ENCODE measurements around the gene SYNE3.

Gene SYNE3

GRCh38 chr14:95516554-95517181, at the start of gene SYNE3:
SYNE3 (minus strand) TSS chr14:95516650; CDS start chr14:95475821, 40,829 bp downstream.
- in situ Hi-C loops (cut with HindIII; ENCODE audit: low sequenced_read_pairs): no loop called here

GRCh38 chr14:95564060-95564459, 47.6 kb upstream of the SYNE3 start:
- in situ Hi-C loops (cut with HindIII; ENCODE audit: low sequenced_read_pairs): loop anchor here (10.0 kb wide), 1 partner anchor 71 kb away; no protein-coding TSS in a partner anchor

- in situ Hi-C loops (cut with HindIII; ENCODE audit: low sequenced_read_pairs): loop anchor here (10.0 kb wide), 1 partner anchor 72 kb away; no protein-coding TSS in a partner anchor
These were observed 46.6 kb upstream of the SYNE3 start for GRCh38 chr14:95562892-95563685.

GRCh38 chr14:95561001-95561412, 44.6 kb upstream of the SYNE3 start:
- in situ Hi-C loops (cut with HindIII; ENCODE audit: low sequenced_read_pairs): loop anchor here (10.0 kb wide), 1 partner anchor 74 kb away; no protein-coding TSS in a partner anchor

- in situ Hi-C loops (cut with HindIII; ENCODE audit: low sequenced_read_pairs): no loop called here
These were observed 42.8 kb upstream of the SYNE3 start for GRCh38 chr14:95559203-95559602.

- in situ Hi-C loops (cut with HindIII; ENCODE audit: low sequenced_read_pairs): no loop called here
These were observed 41.4 kb upstream of the SYNE3 start for GRCh38 chr14:95557832-95558231.

- in situ Hi-C loops (cut with HindIII; ENCODE audit: low sequenced_read_pairs): no loop called here
These were observed 40.8 kb upstream of the SYNE3 start for GRCh38 chr14:95557291-95557690.

GRCh38 chr14:95555053-95555452, 38.6 kb upstream of the SYNE3 start:
- in situ Hi-C loops (cut with HindIII; ENCODE audit: low sequenced_read_pairs): no loop called here

GRCh38 chr14:95553141-95553540, 36.7 kb upstream of the SYNE3 start:
- in situ Hi-C loops (cut with HindIII; ENCODE audit: low sequenced_read_pairs): no loop called here

- in situ Hi-C loops (cut with HindIII; ENCODE audit: low sequenced_read_pairs): no loop called here
These were observed 35.0 kb upstream of the SYNE3 start for GRCh38 chr14:95551435-95551834.

GRCh38 chr14:95549656-95550585, 33.5 kb upstream of the SYNE3 start:
- in situ Hi-C loops (cut with HindIII; ENCODE audit: low sequenced_read_pairs): loop anchor here (10.0 kb wide), 1 partner anchor 75 kb away; no protein-coding TSS in a partner anchor

- in situ Hi-C loops (cut with HindIII; ENCODE audit: low sequenced_read_pairs): loop anchor here (10.0 kb wide), 1 partner anchor 74 kb away; no protein-coding TSS in a partner anchor
These were observed 32.0 kb upstream of the SYNE3 start for GRCh38 chr14:95548328-95548929.

GRCh38 chr14:95547626-95548327, 31.3 kb upstream of the SYNE3 start:
- in situ Hi-C loops (cut with HindIII; ENCODE audit: low sequenced_read_pairs): loop anchor here (10.0 kb wide), 1 partner anchor 73 kb away; no protein-coding TSS in a partner anchor

- in situ Hi-C loops (cut with HindIII; ENCODE audit: low sequenced_read_pairs): loop anchor here (10.0 kb wide), 1 partner anchor 72 kb away; no protein-coding TSS in a partner anchor
These were observed 30.8 kb upstream of the SYNE3 start for GRCh38 chr14:95547272-95547625.

GRCh38 chr14:95545515-95546168, 29.2 kb upstream of the SYNE3 start:
- in situ Hi-C loops (cut with HindIII; ENCODE audit: low sequenced_read_pairs): loop anchor here (10.0 kb wide), 1 partner anchor 71 kb away; no protein-coding TSS in a partner anchor

- in situ Hi-C loops (cut with HindIII; ENCODE audit: low sequenced_read_pairs): loop anchor here (10.0 kb wide), 1 partner anchor 70 kb away; no protein-coding TSS in a partner anchor
These were observed 28.1 kb upstream of the SYNE3 start for GRCh38 chr14:95544588-95544987.

- in situ Hi-C loops (cut with HindIII; ENCODE audit: low sequenced_read_pairs): loop anchor here (10.0 kb wide), 1 partner anchor 68 kb away; no protein-coding TSS in a partner anchor
These were observed 26.6 kb upstream of the SYNE3 start for GRCh38 chr14:95543021-95543420.

GRCh38 chr14:95541932-95542930, 25.8 kb upstream of the SYNE3 start:
- in situ Hi-C loops (cut with HindIII; ENCODE audit: low sequenced_read_pairs): loop anchor here (10.0 kb wide), 1 partner anchor 67 kb away; no protein-coding TSS in a partner anchor
